ENCODE results near the gene CEP104. TPM values are rescaled to one million over a fixed set of nuclear protein-coding genes. Genes with fewer than 3 reads are reported as not detected.

The CEP104 gene
- total RNA-seq, 1 experiment from 2014 or later = 44.1 TPM

DNA sequence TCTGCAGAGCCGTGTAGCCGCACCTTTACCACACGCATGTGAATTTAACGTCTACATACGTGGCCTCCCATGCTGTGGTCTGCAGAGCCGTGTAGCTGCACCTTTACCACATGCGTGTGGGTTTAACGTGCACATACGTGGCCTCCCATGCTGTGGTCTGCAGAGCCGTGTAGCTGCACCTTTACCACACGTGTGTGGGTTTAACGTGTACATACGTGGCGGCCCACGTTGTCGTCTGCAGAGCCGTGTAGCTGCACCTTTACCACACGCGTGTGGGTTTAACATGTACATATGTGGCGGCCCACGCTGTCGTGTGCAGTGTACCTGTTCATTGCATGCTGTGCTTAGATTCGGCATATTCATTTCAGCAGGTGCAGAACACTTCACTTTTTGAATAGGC, 17.7 kb upstream of the CEP104 start (continued):
- TF ChIP-seq, protein P1, sequence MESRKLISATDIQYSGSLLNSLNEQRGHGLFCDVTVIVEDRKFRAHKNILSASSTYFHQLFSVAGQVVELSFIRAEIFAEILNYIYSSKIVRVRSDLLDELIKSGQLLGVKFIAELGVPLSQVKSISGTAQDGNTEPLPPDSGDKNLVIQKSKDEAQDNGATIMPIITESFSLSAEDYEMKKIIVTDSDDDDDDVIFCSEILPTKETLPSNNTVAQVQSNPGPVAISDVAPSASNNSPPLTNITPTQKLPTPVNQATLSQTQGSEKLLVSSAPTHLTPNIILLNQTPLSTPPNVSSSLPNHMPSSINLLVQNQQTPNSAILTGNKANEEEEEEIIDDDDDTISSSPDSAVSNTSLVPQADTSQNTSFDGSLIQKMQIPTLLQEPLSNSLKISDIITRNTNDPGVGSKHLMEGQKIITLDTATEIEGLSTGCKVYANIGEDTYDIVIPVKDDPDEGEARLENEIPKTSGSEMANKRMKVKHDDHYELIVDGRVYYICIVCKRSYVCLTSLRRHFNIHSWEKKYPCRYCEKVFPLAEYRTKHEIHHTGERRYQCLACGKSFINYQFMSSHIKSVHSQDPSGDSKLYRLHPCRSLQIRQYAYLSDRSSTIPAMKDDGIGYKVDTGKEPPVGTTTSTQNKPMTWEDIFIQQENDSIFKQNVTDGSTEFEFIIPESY (IDR thresholded peaks at IDR 0.05; ENCODE audit: extremely low read depth, insufficient replicate concordance, low read length) = no peak
- TF ChIP-seq SP1 (IDR thresholded peaks at IDR 0.05; ENCODE audit: low read depth) (no peak), FOSL1 (IDR thresholded peaks at IDR 0.05; ENCODE audit: low read depth) (no peak), EZH2 (IDR thresholded peaks at IDR 0.05) (no peak), ZNF274 (IDR thresholded peaks at IDR 0.05; ENCODE audit: low read depth, low read length) (no peak), CEBPB (IDR thresholded peaks at IDR 0.05; ENCODE audit: low read depth) (no peak), POLR2A (IDR thresholded peaks at IDR 0.05; ENCODE audit: borderline replicate concordance, extremely low read depth, insufficient read depth, insufficient read length) (no peak), ELF1 (IDR thresholded peaks at IDR 0.05; ENCODE audit: borderline replicate concordance, low read depth) (no peak), RAD21 (IDR thresholded peaks at IDR 0.05; ENCODE audit: low read depth) (no peak), EZH2phosphoT487 (IDR thresholded peaks at IDR 0.05; ENCODE audit: borderline replicate concordance) (no peak), SRF (IDR thresholded peaks at IDR 0.05; ENCODE audit: low read depth) (no peak)
- TF ChIP-seq, protein P2, sequence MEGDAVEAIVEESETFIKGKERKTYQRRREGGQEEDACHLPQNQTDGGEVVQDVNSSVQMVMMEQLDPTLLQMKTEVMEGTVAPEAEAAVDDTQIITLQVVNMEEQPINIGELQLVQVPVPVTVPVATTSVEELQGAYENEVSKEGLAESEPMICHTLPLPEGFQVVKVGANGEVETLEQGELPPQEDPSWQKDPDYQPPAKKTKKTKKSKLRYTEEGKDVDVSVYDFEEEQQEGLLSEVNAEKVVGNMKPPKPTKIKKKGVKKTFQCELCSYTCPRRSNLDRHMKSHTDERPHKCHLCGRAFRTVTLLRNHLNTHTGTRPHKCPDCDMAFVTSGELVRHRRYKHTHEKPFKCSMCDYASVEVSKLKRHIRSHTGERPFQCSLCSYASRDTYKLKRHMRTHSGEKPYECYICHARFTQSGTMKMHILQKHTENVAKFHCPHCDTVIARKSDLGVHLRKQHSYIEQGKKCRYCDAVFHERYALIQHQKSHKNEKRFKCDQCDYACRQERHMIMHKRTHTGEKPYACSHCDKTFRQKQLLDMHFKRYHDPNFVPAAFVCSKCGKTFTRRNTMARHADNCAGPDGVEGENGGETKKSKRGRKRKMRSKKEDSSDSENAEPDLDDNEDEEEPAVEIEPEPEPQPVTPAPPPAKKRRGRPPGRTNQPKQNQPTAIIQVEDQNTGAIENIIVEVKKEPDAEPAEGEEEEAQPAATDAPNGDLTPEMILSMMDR (IDR thresholded peaks at IDR 0.05 in 2 of 3, conservative IDR thresholded peaks at IDR 0.05 in 1 of 3; ENCODE audit: borderline replicate concordance in 1 of 3, insufficient read depth in 1 of 3, low read depth in 2 of 3, low read length in 2 of 3) = no peak

DNA sequence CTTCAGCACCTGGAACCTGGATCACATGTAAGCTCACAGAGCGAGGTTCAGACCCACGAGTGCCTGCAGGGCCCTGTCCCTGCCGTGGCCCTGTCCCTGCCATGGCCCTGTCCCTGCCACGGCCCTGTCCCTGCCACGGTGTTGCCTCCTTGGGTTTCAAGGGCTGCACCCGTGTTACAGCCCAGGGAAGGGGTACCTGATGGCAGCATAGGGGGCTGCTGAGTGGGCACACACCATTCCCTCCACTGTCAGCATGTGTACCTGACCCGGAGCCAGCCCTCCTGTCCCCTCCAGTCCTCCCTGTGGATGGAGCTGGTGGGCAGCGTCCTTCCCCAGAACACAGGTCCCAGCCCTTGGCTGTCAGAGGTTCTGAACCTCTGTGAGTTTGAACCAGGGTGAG, 15.5 kb upstream of the CEP104 start:
- Histone ChIP-seq H3K79me2 (ENCODE audit: insufficient read depth, low read length) (no peaks in the 10 kb centered on the region), H3K27me3 (ENCODE audit: insufficient read depth, low read length) (no peaks in the 10 kb centered on the region), H4K20me1 (ENCODE audit: insufficient read depth) (no peaks in the 10 kb centered on the region), H3K9me3 (ENCODE audit: control insufficient read depth in 1 of 2, insufficient read depth in 1 of 2, low read depth in 1 of 2, low read length in 2 of 2) (no peaks in the 10 kb centered on the region; a peak in 1 of 4 replicates), H3K4me2 (ENCODE audit: low read length) (no peak overlapping the region), H3K27ac (ENCODE audit: low read depth, low read length) (no peak overlapping the region), H3K36me3 (ENCODE audit: control insufficient read depth in 1 of 2, insufficient read depth in 2 of 2, low read length in 2 of 2) (peaks cover 0 to 23% of the 10 kb centered on the region in 2 experiments; a peak in 3 of 4 replicates), H3K9ac (ENCODE audit: low read length) (no peak overlapping the region), H3K4me3 (replicated peaks in 1 of 2; ENCODE audit: low read depth in 1 of 2, low read length in 2 of 2) (no peak overlapping the region), H3K4me1 (ENCODE audit: control insufficient read depth in 1 of 2, insufficient read depth in 2 of 2, low read length in 2 of 2) (no peaks in the 10 kb centered on the region), H3K9me2 (ENCODE audit: insufficient read depth) (no peaks in the 10 kb centered on the region), H2AFZ (ENCODE audit: low read depth, low read length, poor library complexity, severe bottlenecking) (no peak overlapping the region)
- BruUV-seq (replicated peaks) = no TSS peak
- intact Hi-C loops (cut with micrococcal nuclease) = no loop called here
- ATAC-seq (no peak), DNase-seq (ENCODE audit: low read depth, low spot score) (no peak)
- CTCF ChIA-PET = no interaction called here
- RAD21 ChIA-PET (ENCODE audit: low non-redundant PET in 1 of 2, low total read pairs in 2 of 2, uncharacterized antibody in 2 of 2, unreplicated experiment in 2 of 2) = no interaction called here
- POLR2A ChIA-PET = no interaction called here
- TF ChIP-seq, protein P3, sequence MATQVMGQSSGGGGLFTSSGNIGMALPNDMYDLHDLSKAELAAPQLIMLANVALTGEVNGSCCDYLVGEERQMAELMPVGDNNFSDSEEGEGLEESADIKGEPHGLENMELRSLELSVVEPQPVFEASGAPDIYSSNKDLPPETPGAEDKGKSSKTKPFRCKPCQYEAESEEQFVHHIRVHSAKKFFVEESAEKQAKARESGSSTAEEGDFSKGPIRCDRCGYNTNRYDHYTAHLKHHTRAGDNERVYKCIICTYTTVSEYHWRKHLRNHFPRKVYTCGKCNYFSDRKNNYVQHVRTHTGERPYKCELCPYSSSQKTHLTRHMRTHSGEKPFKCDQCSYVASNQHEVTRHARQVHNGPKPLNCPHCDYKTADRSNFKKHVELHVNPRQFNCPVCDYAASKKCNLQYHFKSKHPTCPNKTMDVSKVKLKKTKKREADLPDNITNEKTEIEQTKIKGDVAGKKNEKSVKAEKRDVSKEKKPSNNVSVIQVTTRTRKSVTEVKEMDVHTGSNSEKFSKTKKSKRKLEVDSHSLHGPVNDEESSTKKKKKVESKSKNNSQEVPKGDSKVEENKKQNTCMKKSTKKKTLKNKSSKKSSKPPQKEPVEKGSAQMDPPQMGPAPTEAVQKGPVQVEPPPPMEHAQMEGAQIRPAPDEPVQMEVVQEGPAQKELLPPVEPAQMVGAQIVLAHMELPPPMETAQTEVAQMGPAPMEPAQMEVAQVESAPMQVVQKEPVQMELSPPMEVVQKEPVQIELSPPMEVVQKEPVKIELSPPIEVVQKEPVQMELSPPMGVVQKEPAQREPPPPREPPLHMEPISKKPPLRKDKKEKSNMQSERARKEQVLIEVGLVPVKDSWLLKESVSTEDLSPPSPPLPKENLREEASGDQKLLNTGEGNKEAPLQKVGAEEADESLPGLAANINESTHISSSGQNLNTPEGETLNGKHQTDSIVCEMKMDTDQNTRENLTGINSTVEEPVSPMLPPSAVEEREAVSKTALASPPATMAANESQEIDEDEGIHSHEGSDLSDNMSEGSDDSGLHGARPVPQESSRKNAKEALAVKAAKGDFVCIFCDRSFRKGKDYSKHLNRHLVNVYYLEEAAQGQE (IDR thresholded peaks at IDR 0.05; ENCODE audit: low read depth) = no peak
- TF ChIP-seq RAD21 (IDR thresholded peaks at IDR 0.05; ENCODE audit: low read depth) (no peak), ZFX (IDR thresholded peaks at IDR 0.05) (no peak), CBX3 (IDR thresholded peaks at IDR 0.05; ENCODE audit: low read depth) (no peak), FOSL1 (IDR thresholded peaks at IDR 0.05; ENCODE audit: low read depth) (no peak), EZH2phosphoT487 (IDR thresholded peaks at IDR 0.05; ENCODE audit: borderline replicate concordance) (no peak), JUND (IDR thresholded peaks at IDR 0.05) (no peak)
- TF ChIP-seq, protein P4, sequence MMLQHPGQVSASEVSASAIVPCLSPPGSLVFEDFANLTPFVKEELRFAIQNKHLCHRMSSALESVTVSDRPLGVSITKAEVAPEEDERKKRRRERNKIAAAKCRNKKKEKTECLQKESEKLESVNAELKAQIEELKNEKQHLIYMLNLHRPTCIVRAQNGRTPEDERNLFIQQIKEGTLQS (IDR thresholded peaks at IDR 0.05) = no peak
- TF ChIP-seq, protein P1 (IDR thresholded peaks at IDR 0.05; ENCODE audit: extremely low read depth, insufficient replicate concordance, low read length) = no peak

Data from HCT116 (cell line).